Lower leg skin (tissue), 4 donors: ENCODE data around the gene PIK3R3. TPM values are rescaled to one million over a fixed set of nuclear protein-coding genes. Genes with fewer than 3 reads are reported as not detected.

Experiments used
- DNase-seq, 2 donors: peaks; one replicate each; pipeline ENCODE4 v3.0.0-alpha.2; 2019; ENCODE audit warnings: low spot score in 2 of 2
- H3K4me3 ChIP-seq: fragments of 200-600 bp; sonication (generic); 2 replicates; pipeline ENCODE4 v1.5.1; 2017; ENCODE audit warnings: mild to moderate bottlenecking, low read depth; ENCODE audit not compliant: poor library complexity, severe bottlenecking
- CTCF ChIP-seq, 3 donors: fragments of 450-650 bp; IDR thresholded peaks; one replicate each; pipeline ENCODE4 v1.5.1; 2016; ENCODE audit warnings: antibody characterized with exemption in 3 of 3, mild to moderate bottlenecking in 3 of 3, moderate library complexity in 2 of 3
- POLR2A ChIP-seq, 2 donors: fragments of 450-650 bp; IDR thresholded peaks; one replicate each; pipeline ENCODE4 v1.6.1; 2016 to 2017; ENCODE audit warnings: antibody characterized with exemption in 2 of 2, mild to moderate bottlenecking in 1 of 2, moderate library complexity in 1 of 2
- WGBS, 2 donors: methylation state at CpG; one replicate each; pipeline ENCODE4 v1.1.5; 2018; 5-methylcytosine and 5-hydroxymethylcytosine counted together
- intact Hi-C: fragments of 100-400 bp; cut with DNase I; formaldehyde crosslinking; loops from one replicate; pipeline ENCODE4 v1.15.0; 2023; ENCODE audit warnings: low total_unique reads
- total RNA-seq, 4 donors: library from RNA; depleted of rRNA; stranded (reverse); fragments of >200 nt; gene quantifications; one replicate each; pipeline ENCODE4 v1.1.0, GENCODE V29; 2016

PIK3R3 gene
- total RNA-seq: 10 to 100 TPM in 3 of 4 donors, 1 to 10 TPM in 1; 4.4 to 18.4 (median 11.7) TPM

GRCh38 chr1:46132529-46133180 is at the start of gene PIK3R3:
Gene PIK3R3, minus strand, starts transcription at chr1:46132629. Its CDS starts 677 bp downstream, at chr1:46131952.
- TF ChIP-seq CTCF (IDR thresholded peaks at IDR 0.05): peak in 1 of 3 donors; percentile 66
- peak in 1 of 2 donors; percentile 57 for TF ChIP-seq POLR2A (IDR thresholded peaks at IDR 0.05)
- 1% methylated on average over 55 of the region's 55 CpGs for WGBS, 2 donors
- peak; percentile 97 to 99 for DNase-seq
- intact Hi-C loops: no loop called here
- H3K4me3 ChIP-seq: peak within 1 kb of the TSS; percentile 60

GRCh38 chr1:46181343-46182260 is 49.2 kb upstream of the PIK3R3 start:
- WGBS, 2 donors: 54 to 56% methylated on average over 10 of the region's 10 CpGs
- intact Hi-C loops: loop anchor here (5.0 kb wide), 1 partner anchor 144 kb away; no protein-coding TSS in a partner anchor
- no peak overlapping the region for H3K4me3 ChIP-seq
- no peak for DNase-seq
- TF ChIP-seq CTCF (IDR thresholded peaks at IDR 0.05): no peak
- TF ChIP-seq POLR2A (IDR thresholded peaks at IDR 0.05): no peak

- 40 to 50% methylated on average over 10 to 12 of the region's 12 CpGs for WGBS, 2 donors
- no peak for DNase-seq
- intact Hi-C loops: loop anchor here (5.0 kb wide), 1 partner anchor 143 kb away; no protein-coding TSS in a partner anchor
Measured at GRCh38 chr1:46180082-46180616, 47.7 kb upstream of the PIK3R3 start.

GRCh38 chr1:46179138-46180081 is 47.0 kb upstream of the PIK3R3 start:
- no peak overlapping the region for H3K4me3 ChIP-seq
- peak; percentile 85 to 89 for DNase-seq
- TF ChIP-seq CTCF (IDR thresholded peaks at IDR 0.05) (peak in 1 of 3 donors; percentile 84), POLR2A (IDR thresholded peaks at IDR 0.05) (no peak)
- 9 to 11% methylated on average over 10 of the region's 10 CpGs for WGBS, 2 donors
- intact Hi-C loops: loop anchor here (5.0 kb wide), 1 partner anchor 142 kb away; no protein-coding TSS in a partner anchor

More at GRCh38 chr1:46180082-46180616, 47.7 kb upstream of the PIK3R3 start:
- TF ChIP-seq CTCF (IDR thresholded peaks at IDR 0.05) (no peak), POLR2A (IDR thresholded peaks at IDR 0.05) (no peak)
- H3K4me3 ChIP-seq: no peak overlapping the region
